Peyer's patch (tissue), 4 donors: ENCODE data around the gene ANKS6. TPM values are rescaled to one million over a fixed set of nuclear protein-coding genes. Genes with fewer than 3 reads are reported as not detected.

Source experiments
- DNase-seq, 3 donors: peaks; one replicate each; pipeline ENCODE4 v3.0.0-alpha.2; 2017 to 2019
- H3K27ac ChIP-seq, 4 donors: fragments of 200-600 bp; sonication (generic); one replicate each; pipeline ENCODE4 v1.5.1; 2016 to 2019
- H3K27me3 ChIP-seq, 2 donors: fragments of 200-600 bp; sonication (generic); one replicate each; pipeline ENCODE4 v1.5.1; 2019
- H3K36me3 ChIP-seq, 3 donors: fragments of 200-600 bp; sonication (generic); one replicate each; pipeline ENCODE4 v1.5.1; 2016 to 2019
- H3K4me1 ChIP-seq, 4 donors: fragments of 200-600 bp; sonication (generic); one replicate each; pipeline ENCODE4 v1.5.1; 2016 to 2019
- H3K4me3 ChIP-seq, 4 donors: fragments of 200-600 bp; sonication (generic); 1 replicate in 3 of 4; 2 replicates in 1 of 4; pipeline ENCODE4 v1.5.1; 2016 to 2019; ENCODE audit warnings: mild to moderate bottlenecking in 1 of 4
- H3K9me3 ChIP-seq, 4 donors: fragments of 200-600 bp; sonication (generic); one replicate each; pipeline ENCODE4 v1.5.1; 2016 to 2019; ENCODE audit warnings: mild to moderate bottlenecking in 1 of 4
- CTCF ChIP-seq, 6 experiments: fragments of 450-650 bp in 4 of 6; fragments of 200-600 bp in 2 of 6; sonication (generic) in 1 of 6; IDR thresholded peaks; one replicate each; pipeline ENCODE4 v1.5.1; 2017 to 2019; ENCODE audit warnings: antibody characterized with exemption in 6 of 6, mild to moderate bottlenecking in 3 of 6, moderate library complexity in 1 of 6
- POLR2A ChIP-seq, 2 donors: fragments of 450-650 bp; IDR thresholded peaks; one replicate each; pipeline ENCODE4 v1.5.1; 2017; ENCODE audit warnings: antibody characterized with exemption in 2 of 2, mild to moderate bottlenecking in 2 of 2, moderate library complexity in 2 of 2
- total RNA-seq, 4 donors: library from RNA; depleted of rRNA; stranded (reverse); fragments of >200 nt; gene quantifications; one replicate each; pipeline ENCODE4 v1.1.0, GENCODE V29; 2016

Gene ANKS6
- total RNA-seq, 4 donors from 2014 or later, result 39.8 to 79.6 (median 54.6) TPM

- H3K9me3 ChIP-seq, result no peaks in the 10 kb centered on the region
- H3K27ac ChIP-seq, result no peak overlapping the region
- H3K27me3 ChIP-seq, result no peaks in the 10 kb centered on the region
- H3K4me1 ChIP-seq, result no peaks in the 10 kb centered on the region
- no peak for TF ChIP-seq POLR2A (IDR thresholded peaks at IDR 0.05)
- TF ChIP-seq CTCF (IDR thresholded peaks at IDR 0.05), result no peak
- H3K4me3 ChIP-seq, result no peak overlapping the region
- DNase-seq, result no peak
- H3K36me3 ChIP-seq, result peaks cover 0 to 32% (median 0%) of the 10 kb centered on the region in 3 donors
Measured at GRCh38 chr9:98838155-98838867, 42.0 kb upstream of the ANKS6 start.

- Histone ChIP-seq H3K27me3 (no peaks in the 10 kb centered on the region), H3K4me1 (no peaks in the 10 kb centered on the region), H3K4me3 (no peak overlapping the region), H3K27ac (no peak overlapping the region), H3K9me3 (no peaks in the 10 kb centered on the region), H3K36me3 (peaks cover 0 to 29% (median 0%) of the 10 kb centered on the region in 3 donors)
- TF ChIP-seq POLR2A (IDR thresholded peaks at IDR 0.05) (no peak), CTCF (IDR thresholded peaks at IDR 0.05) (no peak)
- DNase-seq, result no peak
Measured at GRCh38 chr9:98837516-98837915, 41.2 kb upstream of the ANKS6 start.

- Histone ChIP-seq H3K9me3 (no peaks in the 10 kb centered on the region), H3K4me1 (no peaks in the 10 kb centered on the region), H3K27ac (no peak overlapping the region), H3K36me3 (peaks cover 0 to 32% (median 0%) of the 10 kb centered on the region in 3 donors), H3K27me3 (no peaks in the 10 kb centered on the region), H3K4me3 (no peak overlapping the region)
- no peak for TF ChIP-seq CTCF (IDR thresholded peaks at IDR 0.05)
- no peak for TF ChIP-seq POLR2A (IDR thresholded peaks at IDR 0.05)
- DNase-seq, result no peak
Measured at GRCh38 chr9:98836206-98836605, 39.9 kb upstream of the ANKS6 start.

GRCh38 chr9:98834386-98834785 is 38.0 kb upstream of the ANKS6 start:
- Histone ChIP-seq H3K9me3 (no peaks in the 10 kb centered on the region), H3K4me1 (no peaks in the 10 kb centered on the region), H3K4me3 (no peak overlapping the region), H3K27ac (no peak overlapping the region), H3K36me3 (peaks cover 0 to 32% (median 0%) of the 10 kb centered on the region in 3 donors), H3K27me3 (no peaks in the 10 kb centered on the region)
- TF ChIP-seq POLR2A (IDR thresholded peaks at IDR 0.05) (no peak), CTCF (IDR thresholded peaks at IDR 0.05) (no peak)
- DNase-seq, result no peak

- peaks cover 0 to 28% (median 0%) of the 10 kb centered on the region in 3 donors for H3K36me3 ChIP-seq
- H3K27ac ChIP-seq, result no peak overlapping the region
- DNase-seq, result no peak
- H3K4me1 ChIP-seq, result no peaks in the 10 kb centered on the region
- no peaks in the 10 kb centered on the region for H3K27me3 ChIP-seq
- H3K9me3 ChIP-seq, result no peaks in the 10 kb centered on the region
- no peak overlapping the region for H3K4me3 ChIP-seq
- TF ChIP-seq CTCF (IDR thresholded peaks at IDR 0.05), result no peak
- TF ChIP-seq POLR2A (IDR thresholded peaks at IDR 0.05), result no peak
Measured at GRCh38 chr9:98833090-98833956, 37.0 kb upstream of the ANKS6 start.
